ENCODE results near the gene PRKCH. TPM values are rescaled to one million over a fixed set of nuclear protein-coding genes. Genes with fewer than 3 reads are reported as not detected.

Gene PRKCH
- total and polyA plus RNA-seq, 3 donors from 2014 or later = 15.0 to 26.8 (median 25.4) TPM

GRCh38 chr14:61466249-61466904 lies 145.0 kb downstream of the PRKCH start:
- peak; percentile 66 for DNase-seq
- 73 to 75% methylated on average over 14 to 16 of the region's 17 CpGs for WGBS, 2 donors
- no peaks in the 10 kb centered on the region for H3K9me3 ChIP-seq
- intact Hi-C loops (cut with DNase I; ENCODE audit: low total_unique reads) = loop anchor here (5.0 to 10.0 kb wide), 2 partner anchors 61 to 228 kb away; partner anchors contain the start of gene HIF1A
- no peaks in the 10 kb centered on the region for H3K36me3 ChIP-seq (ENCODE audit: low read depth, missing control alignments)
- no peaks in the 10 kb centered on the region for H3K27me3 ChIP-seq
- peak overlapping the region in 1 of 2 donors; percentile 79 for H3K27ac ChIP-seq
- H3K4me1 ChIP-seq = peaks cover 33% of the 10 kb centered on the region
- TF ChIP-seq POLR2A (IDR thresholded peaks at IDR 0.05) = no peak
- TF ChIP-seq, protein P1, sequence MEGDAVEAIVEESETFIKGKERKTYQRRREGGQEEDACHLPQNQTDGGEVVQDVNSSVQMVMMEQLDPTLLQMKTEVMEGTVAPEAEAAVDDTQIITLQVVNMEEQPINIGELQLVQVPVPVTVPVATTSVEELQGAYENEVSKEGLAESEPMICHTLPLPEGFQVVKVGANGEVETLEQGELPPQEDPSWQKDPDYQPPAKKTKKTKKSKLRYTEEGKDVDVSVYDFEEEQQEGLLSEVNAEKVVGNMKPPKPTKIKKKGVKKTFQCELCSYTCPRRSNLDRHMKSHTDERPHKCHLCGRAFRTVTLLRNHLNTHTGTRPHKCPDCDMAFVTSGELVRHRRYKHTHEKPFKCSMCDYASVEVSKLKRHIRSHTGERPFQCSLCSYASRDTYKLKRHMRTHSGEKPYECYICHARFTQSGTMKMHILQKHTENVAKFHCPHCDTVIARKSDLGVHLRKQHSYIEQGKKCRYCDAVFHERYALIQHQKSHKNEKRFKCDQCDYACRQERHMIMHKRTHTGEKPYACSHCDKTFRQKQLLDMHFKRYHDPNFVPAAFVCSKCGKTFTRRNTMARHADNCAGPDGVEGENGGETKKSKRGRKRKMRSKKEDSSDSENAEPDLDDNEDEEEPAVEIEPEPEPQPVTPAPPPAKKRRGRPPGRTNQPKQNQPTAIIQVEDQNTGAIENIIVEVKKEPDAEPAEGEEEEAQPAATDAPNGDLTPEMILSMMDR (IDR thresholded peaks at IDR 0.05) = no peak
- no peak overlapping the region for H3K4me3 ChIP-seq

- no peaks in the 10 kb centered on the region for H3K9me3 ChIP-seq
- WGBS, 2 donors = 78 to 89% methylated on average over 3 of the region's 3 CpGs
- intact Hi-C loops (cut with DNase I; ENCODE audit: low total_unique reads) = loop anchor here (5.0 to 10.0 kb wide), 2 partner anchors 60 to 228 kb away; partner anchors contain the start of gene HIF1A
- H3K27ac ChIP-seq = peak overlapping the region; percentile 43 to 79
- H3K4me1 ChIP-seq = peaks cover 38% of the 10 kb centered on the region
- DNase-seq = no peak
- no peak for TF ChIP-seq POLR2A (IDR thresholded peaks at IDR 0.05)
- TF ChIP-seq, protein P1 (IDR thresholded peaks at IDR 0.05) = no peak
- no peaks in the 10 kb centered on the region for H3K27me3 ChIP-seq
- no peak overlapping the region for H3K4me3 ChIP-seq
- no peaks in the 10 kb centered on the region for H3K36me3 ChIP-seq (ENCODE audit: low read depth, missing control alignments)
Measured at GRCh38 chr14:61466905-61467280, 145.5 kb downstream of the PRKCH start.

DNA sequence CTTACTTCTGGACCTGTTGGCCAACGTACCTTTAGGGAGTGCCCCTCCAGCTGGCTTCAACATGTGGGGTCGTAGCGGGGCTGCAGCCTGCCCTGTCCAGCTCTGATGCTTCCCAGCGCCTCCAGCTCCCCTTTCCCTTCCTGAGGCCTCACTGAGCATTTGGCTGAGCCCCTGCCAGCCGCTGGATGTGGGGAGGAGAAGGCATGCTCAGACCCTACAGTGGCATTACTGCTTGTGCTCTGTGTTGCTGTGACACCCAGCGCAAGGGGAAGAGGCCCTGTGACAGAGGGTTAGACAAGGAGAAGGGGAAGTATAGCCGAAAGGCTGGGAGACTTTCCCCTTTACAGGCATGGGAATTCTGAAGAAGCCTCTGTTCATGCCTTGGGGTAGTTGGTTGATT lies 145.9 kb downstream of the PRKCH start:
- Histone ChIP-seq H3K36me3 (ENCODE audit: low read depth, missing control alignments) (no peaks in the 10 kb centered on the region), H3K4me1 (peaks cover 42% of the 10 kb centered on the region), H3K4me3 (no peak overlapping the region), H3K27ac (peak overlapping the region; percentile 43 to 79), H3K9me3 (no peaks in the 10 kb centered on the region), H3K27me3 (no peaks in the 10 kb centered on the region)
- intact Hi-C loops (cut with DNase I; ENCODE audit: low total_unique reads) = loop anchor here (5.0 to 10.0 kb wide), 2 partner anchors 60 to 228 kb away; partner anchors contain the start of gene HIF1A
- TF ChIP-seq, protein P1 (IDR thresholded peaks at IDR 0.05) = no peak
- no peak for TF ChIP-seq POLR2A (IDR thresholded peaks at IDR 0.05)
- WGBS, 2 donors = 80 to 83% methylated on average over 7 of the region's 7 CpGs
- no peak for DNase-seq

- WGBS, 2 donors = 65% methylated on average over 7 of the region's 7 CpGs
Measured at GRCh38 chr14:61468063-61468825, 146.9 kb downstream of the PRKCH start.

More at GRCh38 chr14:61468063-61468825, 146.9 kb downstream of the PRKCH start:
- no peak overlapping the region for H3K4me3 ChIP-seq
- no peak for DNase-seq
- H3K9me3 ChIP-seq = no peaks in the 10 kb centered on the region
- intact Hi-C loops (cut with DNase I; ENCODE audit: low total_unique reads) = loop anchor here (5.0 to 10.0 kb wide), 2 partner anchors 59 to 227 kb away; partner anchors contain the start of gene HIF1A
- H3K27me3 ChIP-seq = no peaks in the 10 kb centered on the region
- TF ChIP-seq, protein P1 (IDR thresholded peaks at IDR 0.05) = no peak
- H3K27ac ChIP-seq = peak overlapping the region; percentile 43 to 79
- H3K4me1 ChIP-seq = peaks cover 46% of the 10 kb centered on the region
- no peaks in the 10 kb centered on the region for H3K36me3 ChIP-seq (ENCODE audit: low read depth, missing control alignments)
